ENCODE measurements around the gene PCSK6.

- TF ChIP-seq POLR2A (IDR thresholded peaks at IDR 0.05; ENCODE audit: low read length) (no peak), GATA1 (IDR thresholded peaks at IDR 0.05; ENCODE audit: low read depth, low read length) (no peak)
Observed at GRCh38 chr15:101491734-101492640, 2.5 kb upstream of the PCSK6 start.

All from erythroblast (primary cell).